Sigmoid colon (tissue), 7 donors: ENCODE measurements around the gene ZNF213. TPM values are rescaled to one million over a fixed set of nuclear protein-coding genes. Genes with fewer than 3 reads are reported as not detected.

Experiments used
- DNase-seq: peaks from one replicate; pipeline ENCODE4 v3.0.0-alpha.2; 2019
- H3K27ac ChIP-seq, 4 donors: fragments of 200-600 bp; sonication (generic); one replicate each; pipeline ENCODE4 v1.5.1; 2016 to 2019; ENCODE audit warnings: mild to moderate bottlenecking in 1 of 4
- H3K27me3 ChIP-seq, 3 donors: fragments of 200-600 bp; sonication (generic); one replicate each; pipeline ENCODE4 v1.5.1; 2019; ENCODE audit warnings: mild to moderate bottlenecking in 1 of 3
- H3K36me3 ChIP-seq, 4 donors: fragments of 200-600 bp; sonication (generic); one replicate each; pipeline ENCODE4 v1.5.1; 2016 to 2019
- H3K4me1 ChIP-seq, 4 donors: fragments of 200-600 bp; sonication (generic); one replicate each; pipeline ENCODE4 v1.5.1; 2017 to 2019
- H3K4me3 ChIP-seq, 4 donors: fragments of 200-600 bp; sonication (generic); one replicate each; pipeline ENCODE4 v1.5.1; 2017 to 2019; ENCODE audit warnings: mild to moderate bottlenecking in 2 of 4, moderate library complexity in 1 of 4
- H3K9me3 ChIP-seq, 4 donors: fragments of 200-600 bp in 3 of 4; sonication (generic) in 3 of 4; one replicate each; pipeline versions ENCODE4 v1.5.1 to v1.6.1; 2013 to 2019
- CTCF ChIP-seq, 4 experiments: fragments of 450-650 bp in 3 of 4; fragments of 200-600 bp in 1 of 4; IDR thresholded peaks; one replicate each; pipeline ENCODE4 v1.5.1; 2016 to 2019; ENCODE audit warnings: antibody characterized with exemption in 4 of 4, mild to moderate bottlenecking in 3 of 4, moderate library complexity in 2 of 4
- EP300 ChIP-seq, 4 donors: sonication (generic); formaldehyde crosslinking; IDR thresholded peaks; one replicate each; pipeline ENCODE4 v1.6.1; 2017; ENCODE audit warnings: antibody characterized with exemption in 4 of 4
- POLR2A ChIP-seq, 2 donors: fragments of 450-650 bp; IDR thresholded peaks; one replicate each; pipeline ENCODE4 v1.6.1; 2016; ENCODE audit warnings: antibody characterized with exemption in 2 of 2, mild to moderate bottlenecking in 2 of 2, moderate library complexity in 2 of 2
- POLR2AphosphoS5 ChIP-seq, 4 donors: sonication (generic); formaldehyde crosslinking; IDR thresholded peaks; one replicate each; pipeline ENCODE4 v1.6.1; 2017; ENCODE audit warnings: antibody characterized with exemption in 4 of 4
- WGBS, 2 donors: extraction: QIAGEN DNeasy Blood & Tissue Kit; methylation state at CpG; one replicate each; pipeline ENCODE4 v1.1.7; 2013; 5-methylcytosine and 5-hydroxymethylcytosine counted together
- intact Hi-C: fragments of 100-400 bp; cut with DNase I; formaldehyde crosslinking; loops from one replicate; pipeline ENCODE4 v1.15.1; 2023
- polyA plus RNA-seq, 3 donors: library from polyadenylated mRNA; stranded (reverse); fragments of 200-250 nt; gene quantifications; one replicate each; pipeline ENCODE4 v1.2.3, GENCODE V29; 2013
- total RNA-seq, 4 donors: library from RNA; depleted of rRNA; stranded (reverse); fragments of >200 nt; gene quantifications; one replicate each; pipeline ENCODE4 v1.1.0, GENCODE V29; 2016
- donor health status: healthy with polysubstance abuse.
- donor health status: Bipolar disorder and iron deficiency.
- donor health status: healthy.

The ZNF213 gene
- total and polyA plus RNA-seq, 7 donors, result 2.6 to 11.3 (median 7.2) TPM

- intact Hi-C loops, result no loop called here
- Histone ChIP-seq H3K27me3 (no peaks in the 10 kb centered on the region), H3K9me3 (no peaks in the 10 kb centered on the region), H3K27ac (peak within 1 kb of the TSS; percentile 75 to 80 (median 77)), H3K4me3 (peak within 1 kb of the TSS; percentile 76 to 86 (median 80)), H3K36me3 (peaks cover 0 to 25% (median 9%) of the 10 kb centered on the region in 4 donors), H3K4me1 (peaks cover 0 to 33% (median 26%) of the 10 kb centered on the region in 4 donors)
- DNase-seq, result peak; percentile 87
- 8 to 21% methylated on average over 23 of the region's 23 CpGs for WGBS, 2 donors
- TF ChIP-seq CTCF (IDR thresholded peaks at IDR 0.05) (no peak), POLR2A (IDR thresholded peaks at IDR 0.05) (no peak), POLR2AphosphoS5 (IDR thresholded peaks at IDR 0.05) (peak in 1 of 4 donors; percentile 20), EP300 (IDR thresholded peaks at IDR 0.05) (no peak)
These were observed 22.6 kb upstream of the ZNF213 start, which contains the start of gene ZNF205 for GRCh38 chr16:3112058-3112880. ZNF205 (plus strand) TSS chr16:3112586; CDS start chr16:3113431, 845 bp downstream.

DNA sequence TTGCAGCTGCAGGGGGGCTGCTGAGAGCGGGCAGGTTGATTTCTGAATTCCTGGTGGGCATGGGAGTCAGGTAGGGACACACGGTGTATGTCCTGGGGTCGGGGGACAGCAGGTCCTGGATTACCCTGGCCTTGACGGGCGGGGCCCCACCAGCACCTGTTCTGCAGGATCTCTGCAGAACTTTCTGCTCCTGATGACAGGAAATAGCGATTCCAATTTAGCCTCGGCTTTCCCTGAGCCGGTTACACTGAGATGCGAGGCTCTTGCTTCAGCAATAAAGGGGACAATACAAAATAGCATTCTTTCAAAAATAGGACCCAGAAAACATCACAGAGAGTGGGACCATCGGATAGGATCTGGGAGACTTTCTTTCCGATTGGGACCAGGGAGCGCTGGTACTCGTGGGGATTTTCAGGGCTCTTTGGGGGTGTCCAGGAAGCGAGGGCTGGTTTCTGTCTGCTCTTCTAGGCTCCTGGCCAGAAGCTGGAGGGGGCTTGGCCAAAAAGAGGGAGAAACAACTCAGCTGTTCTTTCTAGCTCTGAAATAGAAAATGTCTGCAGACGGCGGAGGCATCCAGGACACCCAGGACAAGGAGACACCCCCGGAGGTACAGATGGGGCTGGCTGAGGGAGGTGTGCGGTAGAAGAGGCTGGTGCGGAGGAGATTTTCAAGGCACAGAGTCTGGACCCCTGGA is 21.8 kb upstream of the ZNF213 start:
- TF ChIP-seq CTCF (IDR thresholded peaks at IDR 0.05) (no peak), EP300 (IDR thresholded peaks at IDR 0.05) (no peak), POLR2AphosphoS5 (IDR thresholded peaks at IDR 0.05) (no peak), POLR2A (IDR thresholded peaks at IDR 0.05) (no peak)
- Histone ChIP-seq H3K36me3 (peaks cover 0 to 26% (median 9%) of the 10 kb centered on the region in 4 donors), H3K9me3 (no peaks in the 10 kb centered on the region), H3K27ac (peak overlapping the region; percentile 75 to 80 (median 77)), H3K27me3 (no peaks in the 10 kb centered on the region), H3K4me1 (peaks cover 0 to 31% (median 24%) of the 10 kb centered on the region in 4 donors), H3K4me3 (peak overlapping the region; percentile 76 to 86 (median 80))
- 17 to 40% methylated on average over 19 of the region's 19 CpGs for WGBS, 2 donors
- DNase-seq, result peak; percentile 77
- intact Hi-C loops, result no loop called here

DNA sequence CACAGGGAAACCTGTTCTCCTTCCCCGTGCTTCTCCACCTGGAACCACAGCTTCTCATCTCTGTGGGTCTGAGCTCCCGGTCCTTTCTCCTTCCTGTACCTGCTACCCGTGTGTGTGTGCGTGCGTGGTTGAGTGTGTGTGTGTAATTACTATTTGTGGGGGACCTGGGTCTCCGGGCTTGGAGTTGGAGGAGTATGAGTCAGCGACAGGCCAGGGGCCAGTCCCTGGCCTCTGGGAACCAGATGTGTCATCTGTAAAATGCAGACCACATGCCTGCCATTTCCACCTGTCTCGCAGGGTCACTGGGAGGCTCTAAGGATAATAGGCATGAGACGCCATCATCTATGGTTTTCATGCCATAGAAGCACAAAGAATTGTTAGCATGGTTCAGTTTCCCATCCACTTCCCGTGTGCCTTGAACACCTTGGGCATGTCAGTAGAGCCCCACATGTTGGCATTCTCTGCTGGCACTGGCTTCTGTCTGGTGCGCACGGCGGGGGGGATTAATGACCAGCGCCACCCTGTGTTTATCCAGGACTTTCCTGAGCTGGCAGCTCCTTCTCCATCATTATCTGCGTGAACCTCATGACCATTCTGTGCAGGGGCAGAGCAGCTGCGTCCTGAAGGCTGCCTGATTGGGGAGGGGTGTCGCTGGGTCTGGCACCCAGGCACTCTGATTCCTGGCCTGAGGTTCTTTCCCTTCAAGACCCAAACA is 20.9 kb upstream of the ZNF213 start:
- intact Hi-C loops, result no loop called here
- TF ChIP-seq POLR2A (IDR thresholded peaks at IDR 0.05) (no peak), EP300 (IDR thresholded peaks at IDR 0.05) (no peak), CTCF (IDR thresholded peaks at IDR 0.05) (no peak), POLR2AphosphoS5 (IDR thresholded peaks at IDR 0.05) (no peak)
- peaks cover 0 to 31% (median 24%) of the 10 kb centered on the region in 4 donors for H3K4me1 ChIP-seq
- H3K27ac ChIP-seq, result peak overlapping the region in 3 of 4 donors; percentile 76 to 80 (median 78)
- no peak for DNase-seq
- no peaks in the 10 kb centered on the region for H3K9me3 ChIP-seq
- no peaks in the 10 kb centered on the region for H3K27me3 ChIP-seq
- WGBS, 2 donors, result 65 to 77% methylated on average over 17 of the region's 17 CpGs
- H3K36me3 ChIP-seq, result peaks cover 4 to 34% (median 13%) of the 10 kb centered on the region in 4 donors
- peak overlapping the region; percentile 76 to 86 (median 80) for H3K4me3 ChIP-seq

- no peak for TF ChIP-seq EP300 (IDR thresholded peaks at IDR 0.05)
- no peak for TF ChIP-seq POLR2AphosphoS5 (IDR thresholded peaks at IDR 0.05)
- no peak for TF ChIP-seq CTCF (IDR thresholded peaks at IDR 0.05)
- TF ChIP-seq POLR2A (IDR thresholded peaks at IDR 0.05), result no peak
- no peak overlapping the region for H3K4me3 ChIP-seq
- WGBS, 2 donors, result 93 to 94% methylated on average over 12 of the region's 12 CpGs
- H3K4me1 ChIP-seq, result peaks cover 0 to 31% (median 24%) of the 10 kb centered on the region in 4 donors
- no peak for DNase-seq
- intact Hi-C loops, result no loop called here
- no peak overlapping the region for H3K27ac ChIP-seq
- H3K27me3 ChIP-seq, result no peaks in the 10 kb centered on the region
- H3K36me3 ChIP-seq, result peaks cover 6 to 45% (median 23%) of the 10 kb centered on the region in 4 donors
- no peaks in the 10 kb centered on the region for H3K9me3 ChIP-seq
These were observed 19.8 kb upstream of the ZNF213 start for GRCh38 chr16:3115003-3115402.
